Measurements from ENCODE around the gene LHX6.

The LHX6 gene

GRCh38 chr9:122190597-122191381 is 38.0 kb downstream of the LHX6 start:
- no peak for DNase-seq

GRCh38 chr9:122188369-122188768 is 40.4 kb downstream of the LHX6 start:
- DNase-seq = no peak

- no peak for DNase-seq
Measured at GRCh38 chr9:122186777-122187470, 41.8 kb downstream of the LHX6 start.

GRCh38 chr9:122186301-122186700 is 42.5 kb downstream of the LHX6 start:
- DNase-seq = no peak

- no peak for DNase-seq
Measured at GRCh38 chr9:122184551-122184950, 44.2 kb downstream of the LHX6 start.

- DNase-seq = no peak
Measured at GRCh38 chr9:122183501-122183900, 45.3 kb downstream of the LHX6 start.

- DNase-seq = no peak
Measured at GRCh38 chr9:122180633-122181032, 48.1 kb downstream of the LHX6 start.

- DNase-seq = no peak
Measured at GRCh38 chr9:122179690-122180074, 49.1 kb downstream of the LHX6 start.

- no peak for DNase-seq
Measured at GRCh38 chr9:122179054-122179689, 49.6 kb downstream of the LHX6 start.

- no peak for DNase-seq
Measured at GRCh38 chr9:122176916-122177315, 51.8 kb downstream of the LHX6 start.

GRCh38 chr9:122173670-122174069 is 55.1 kb downstream of the LHX6 start:
- no peak for DNase-seq

GRCh38 chr9:122172131-122172530 is 56.6 kb downstream of the LHX6 start:
- no peak for DNase-seq

GRCh38 chr9:122168356-122168755 is 60.4 kb downstream of the LHX6 start:
- no peak for DNase-seq

- no peak for DNase-seq
Measured at GRCh38 chr9:122164286-122164685, 64.5 kb downstream of the LHX6 start.

- DNase-seq = no peak
Measured at GRCh38 chr9:122162415-122162814, 66.3 kb downstream of the LHX6 start.

GRCh38 chr9:122159925-122160246 is 68.9 kb downstream of the LHX6 start:
- DNase-seq = no peak

GRCh38 chr9:122159026-122159924 is 69.5 kb downstream of the LHX6 start, which contains the start of the genes MORN5 and NDUFA8:
TSS of gene MORN5 (plus strand) at chr9:122159908. CDS start at chr9:122159973, 65 bp downstream.
TSS of gene NDUFA8 (minus strand) at chr9:122159779. CDS start at chr9:122159677, 102 bp downstream.
- peak; percentile 98 for DNase-seq

GRCh38 chr9:122158202-122158601 is 70.6 kb downstream of the LHX6 start:
- peak; percentile 58 for DNase-seq

GRCh38 chr9:122155796-122156195 is 73.0 kb downstream of the LHX6 start:
- DNase-seq = no peak
